Panc1 (cell line): Measurements from ENCODE around the gene MTUS2.

Experiments
- CTCF ChIP-seq: fragments of 450-650 bp; IDR thresholded peaks from 2 replicates; pipeline ENCODE4 v1.5.1; 2017; ENCODE audit warnings: mild to moderate bottlenecking
- POLR2AphosphoS5 ChIP-seq: IDR thresholded peaks from 2 replicates; pipeline ENCODE4 v1.6.1; 2012; ENCODE audit warnings: mild to moderate bottlenecking, low read depth, low read length, moderate library complexity
- SIN3A ChIP-seq: IDR thresholded peaks from 2 replicates; pipeline ENCODE4 v1.6.1; 2012; ENCODE audit warnings: low read depth, mild to moderate bottlenecking, low read length, moderate library complexity, borderline replicate concordance; ENCODE audit not compliant: insufficient read depth
- TF ChIP-seq, protein P1 (sequence below), 2 experiments: IDR thresholded peaks; 2 replicates each; pipeline ENCODE4 v1.6.1; 2011 to 2012; ENCODE audit warnings: low read depth in 2 of 2, control low read depth in 1 of 2, low read length in 1 of 2, mild to moderate bottlenecking in 1 of 2, moderate library complexity in 1 of 2; ENCODE audit not compliant: insufficient read depth in 1 of 2

DNA sequence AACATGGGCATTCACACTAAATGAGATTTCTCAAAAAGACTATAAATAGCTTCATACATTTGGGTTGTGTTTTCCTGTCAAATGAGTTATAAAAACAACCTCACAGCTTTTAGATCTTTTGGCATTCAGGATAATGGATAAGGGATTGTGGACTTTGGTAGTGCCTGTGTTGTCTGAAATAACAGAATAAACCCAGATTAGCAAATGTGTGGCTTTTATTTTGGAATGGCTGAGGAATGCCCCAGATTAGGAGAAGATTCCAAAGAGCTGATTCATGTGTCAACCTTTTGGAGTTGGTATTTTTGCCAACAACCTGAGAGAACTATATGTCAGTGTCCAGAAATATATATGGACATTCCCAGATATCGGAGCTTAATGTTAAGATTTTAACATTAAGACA, 164.7 kb downstream of the MTUS2 start:
- TF ChIP-seq CTCF = no peak
- TF ChIP-seq, protein P1, sequence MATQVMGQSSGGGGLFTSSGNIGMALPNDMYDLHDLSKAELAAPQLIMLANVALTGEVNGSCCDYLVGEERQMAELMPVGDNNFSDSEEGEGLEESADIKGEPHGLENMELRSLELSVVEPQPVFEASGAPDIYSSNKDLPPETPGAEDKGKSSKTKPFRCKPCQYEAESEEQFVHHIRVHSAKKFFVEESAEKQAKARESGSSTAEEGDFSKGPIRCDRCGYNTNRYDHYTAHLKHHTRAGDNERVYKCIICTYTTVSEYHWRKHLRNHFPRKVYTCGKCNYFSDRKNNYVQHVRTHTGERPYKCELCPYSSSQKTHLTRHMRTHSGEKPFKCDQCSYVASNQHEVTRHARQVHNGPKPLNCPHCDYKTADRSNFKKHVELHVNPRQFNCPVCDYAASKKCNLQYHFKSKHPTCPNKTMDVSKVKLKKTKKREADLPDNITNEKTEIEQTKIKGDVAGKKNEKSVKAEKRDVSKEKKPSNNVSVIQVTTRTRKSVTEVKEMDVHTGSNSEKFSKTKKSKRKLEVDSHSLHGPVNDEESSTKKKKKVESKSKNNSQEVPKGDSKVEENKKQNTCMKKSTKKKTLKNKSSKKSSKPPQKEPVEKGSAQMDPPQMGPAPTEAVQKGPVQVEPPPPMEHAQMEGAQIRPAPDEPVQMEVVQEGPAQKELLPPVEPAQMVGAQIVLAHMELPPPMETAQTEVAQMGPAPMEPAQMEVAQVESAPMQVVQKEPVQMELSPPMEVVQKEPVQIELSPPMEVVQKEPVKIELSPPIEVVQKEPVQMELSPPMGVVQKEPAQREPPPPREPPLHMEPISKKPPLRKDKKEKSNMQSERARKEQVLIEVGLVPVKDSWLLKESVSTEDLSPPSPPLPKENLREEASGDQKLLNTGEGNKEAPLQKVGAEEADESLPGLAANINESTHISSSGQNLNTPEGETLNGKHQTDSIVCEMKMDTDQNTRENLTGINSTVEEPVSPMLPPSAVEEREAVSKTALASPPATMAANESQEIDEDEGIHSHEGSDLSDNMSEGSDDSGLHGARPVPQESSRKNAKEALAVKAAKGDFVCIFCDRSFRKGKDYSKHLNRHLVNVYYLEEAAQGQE (IDR thresholded peaks at IDR 0.05; ENCODE audit: insufficient read depth in 1 of 2, low read depth in 2 of 2, low read length in 1 of 2) = no peak
- TF ChIP-seq POLR2AphosphoS5 = no peak
- no peak for TF ChIP-seq SIN3A
